Endothelial cell of hepatic sinusoid (primary cell): ENCODE data around the gene SNX33.
"Not testable (repeated sequence)": the region's sequence is repeated elsewhere in the genome, so short reads cannot be mapped to it uniquely, and the experiment has no call there.

ENCODE experiments used
- in situ Hi-C: cut with HindIII; loops from 2 replicates; pipeline ENCODE4 v1.10.0; 2017; ENCODE audit warnings: low sequenced_read_pairs

SNX33 gene

GRCh38 chr15:75695634-75696310 is 48.1 kb downstream of the SNX33 start:
- in situ Hi-C loops, result no loop called here

- in situ Hi-C loops, result no loop called here
Measured at GRCh38 chr15:75696311-75696720, 48.6 kb downstream of the SNX33 start.

- in situ Hi-C loops, result no loop called here
Measured at GRCh38 chr15:75696854-75697259, 49.1 kb downstream of the SNX33 start.

GRCh38 chr15:75697523-75697922 is 49.8 kb downstream of the SNX33 start:
- in situ Hi-C loops, result no loop called here

GRCh38 chr15:75697974-75698747 is 50.4 kb downstream of the SNX33 start:
- in situ Hi-C loops, result not testable (repeated sequence)

- in situ Hi-C loops, result not testable (repeated sequence)
Measured at GRCh38 chr15:75699517-75699916, 51.8 kb downstream of the SNX33 start.

GRCh38 chr15:75699961-75700874 is 52.5 kb downstream of the SNX33 start:
- in situ Hi-C loops, result not testable (repeated sequence)

GRCh38 chr15:75701071-75702003 is 53.6 kb downstream of the SNX33 start:
- in situ Hi-C loops, result not testable (repeated sequence)

- in situ Hi-C loops, result no loop called here
Measured at GRCh38 chr15:75702436-75702835, 54.7 kb downstream of the SNX33 start.

GRCh38 chr15:75703440-75704262 is 55.9 kb downstream of the SNX33 start:
- in situ Hi-C loops, result not testable (repeated sequence)

GRCh38 chr15:75704263-75704615 is 56.5 kb downstream of the SNX33 start:
- in situ Hi-C loops, result no loop called here

GRCh38 chr15:75704618-75705017 is 56.9 kb downstream of the SNX33 start:
- in situ Hi-C loops, result no loop called here

GRCh38 chr15:75705375-75705774 is 57.7 kb downstream of the SNX33 start:
- in situ Hi-C loops, result not testable (repeated sequence)

- in situ Hi-C loops, result no loop called here
Measured at GRCh38 chr15:75705854-75706681, 58.4 kb downstream of the SNX33 start.

- in situ Hi-C loops, result no loop called here
Measured at GRCh38 chr15:75706682-75706954, 58.9 kb downstream of the SNX33 start.

- in situ Hi-C loops, result not testable (repeated sequence)
Measured at GRCh38 chr15:75709458-75709857, 61.7 kb downstream of the SNX33 start.

- in situ Hi-C loops, result not testable (repeated sequence)
Measured at GRCh38 chr15:75710874-75711273, 63.2 kb downstream of the SNX33 start.

- in situ Hi-C loops, result not testable (repeated sequence)
Measured at GRCh38 chr15:75711495-75711894, 63.8 kb downstream of the SNX33 start.
